GM12873 (cell line): Measurements from ENCODE around the gene POU4F1.

ENCODE experiments used
- CTCF ChIP-seq: IDR thresholded peaks from 2 replicates; pipeline ENCODE4 v1.5.1; 2012; ENCODE audit warnings: low read depth, mild to moderate bottlenecking, moderate library complexity, low read length, control low read depth; ENCODE audit not compliant: insufficient read depth; ENCODE audit errors: missing control alignments

The POU4F1 gene

GRCh38 chr13:78603240-78603957 lies at the start of gene POU4F1:
POU4F1 (minus strand) TSS chr13:78603552; CDS start chr13:78603326, 226 bp downstream.
- TF ChIP-seq CTCF = no peak

- TF ChIP-seq CTCF = no peak
Observed at GRCh38 chr13:78652651-78653050, 49.3 kb upstream of the POU4F1 start.

- no peak for TF ChIP-seq CTCF
Observed at GRCh38 chr13:78650717-78651083, 47.3 kb upstream of the POU4F1 start.

- TF ChIP-seq CTCF = no peak
Observed at GRCh38 chr13:78649997-78650716, 46.8 kb upstream of the POU4F1 start.

GRCh38 chr13:78638216-78638615 lies 34.9 kb upstream of the POU4F1 start:
- TF ChIP-seq CTCF = no peak

- TF ChIP-seq CTCF = no peak
Observed at GRCh38 chr13:78636495-78636894, 33.1 kb upstream of the POU4F1 start.

- TF ChIP-seq CTCF = no peak
Observed at GRCh38 chr13:78632996-78633395, 29.6 kb upstream of the POU4F1 start.
